ENCODE measurements around the gene PPARG.

- TF ChIP-seq CTCF (IDR thresholded peaks at IDR 0.05; ENCODE audit: insufficient read depth, low read length) (no peak), POLR2AphosphoS5 (IDR thresholded peaks at IDR 0.05; ENCODE audit: low read depth) (no peak), SPI1 (IDR thresholded peaks at IDR 0.05; ENCODE audit: borderline replicate concordance, low read depth) (no peak), REST (IDR thresholded peaks at IDR 0.05; ENCODE audit: insufficient replicate concordance, low read depth) (no peak)
Observed at GRCh38 chr3:12357456-12357855, 68.6 kb downstream of the PPARG start.
